ENCODE results near the gene CCDC107. TPM values are rescaled to one million over a fixed set of nuclear protein-coding genes. Genes with fewer than 3 reads are reported as not detected.

The CCDC107 gene
- total and polyA plus RNA-seq, 9 of the 15 experiments (the other 6 are each of a cell fraction or from before 2014, with no cell fraction given) = 0.35 to 11.3 (median 6.9) TPM; not detected in 1

DNA sequence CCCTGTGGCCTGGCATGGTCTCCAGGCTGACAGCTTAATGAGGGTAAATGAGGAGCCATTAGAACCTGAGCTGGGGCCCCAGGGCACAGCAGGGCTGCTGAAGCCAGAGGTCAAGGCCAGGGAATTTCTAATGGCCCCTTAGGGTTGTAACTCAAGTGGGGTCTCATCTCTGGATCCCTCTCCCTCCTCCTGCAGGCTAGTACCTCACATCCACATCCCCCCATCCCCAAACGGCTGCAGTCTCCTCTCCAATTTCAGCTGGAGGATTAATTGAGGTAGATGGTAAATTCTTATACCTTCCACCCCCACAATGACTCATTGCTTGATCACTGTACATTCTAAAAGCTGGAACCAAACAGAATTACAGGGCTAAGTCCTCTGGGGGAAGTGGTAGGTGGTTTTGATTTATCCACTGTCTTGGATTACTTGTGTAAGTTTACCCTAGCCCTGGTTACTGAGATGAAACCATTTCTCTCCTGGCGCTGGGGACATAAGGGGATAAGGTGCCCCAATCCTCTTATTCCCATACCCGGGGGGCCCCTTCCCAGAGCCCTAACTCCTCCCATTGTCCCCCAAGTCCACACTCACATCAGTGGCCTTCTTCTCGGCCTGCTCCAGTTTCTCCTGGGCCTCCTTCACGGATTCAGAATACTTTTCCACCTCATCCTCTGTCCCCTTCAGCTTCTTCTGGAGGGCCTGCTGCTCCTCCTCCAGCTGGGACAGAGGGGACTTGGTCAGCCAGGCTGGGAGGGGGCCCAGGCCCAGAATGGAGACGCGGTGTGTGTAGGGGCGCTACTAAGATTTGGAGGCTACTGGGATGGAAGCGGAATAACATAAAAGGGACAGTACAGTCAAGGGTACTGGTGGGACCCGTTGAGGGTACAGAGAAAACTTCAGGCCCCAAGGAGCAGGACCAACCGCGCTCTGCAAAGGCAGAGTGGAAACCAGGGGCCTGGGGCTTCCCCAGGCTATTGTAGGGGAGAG lies 30.8 kb downstream of the CCDC107 start:
- no peak overlapping the region for H3K4me2 ChIP-seq (ENCODE audit: insufficient read depth, low read length)
- TF ChIP-seq, protein P1, sequence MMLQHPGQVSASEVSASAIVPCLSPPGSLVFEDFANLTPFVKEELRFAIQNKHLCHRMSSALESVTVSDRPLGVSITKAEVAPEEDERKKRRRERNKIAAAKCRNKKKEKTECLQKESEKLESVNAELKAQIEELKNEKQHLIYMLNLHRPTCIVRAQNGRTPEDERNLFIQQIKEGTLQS (IDR thresholded peaks at IDR 0.05) = peak; percentile 44; the same call in 1 of the 2 replicates
- TF ChIP-seq, protein P1 (CRISPR knock-in tag; conservative IDR thresholded peaks at IDR 0.05) = no peak
- TF ChIP-seq JUND (IDR thresholded peaks at IDR 0.05; ENCODE audit: borderline replicate concordance, low read depth, low read length) (peak; percentile 40; the same call in 1 of the 2 replicates), JUND (tag; IDR thresholded peaks at IDR 0.05; ENCODE audit: borderline replicate concordance, low read depth, low read length) (no peak), FOSL1 (tag; conservative IDR thresholded peaks at IDR 0.05) (0 out of 2 replicates have a peak, but pooled peaks have one; percentile 19), SIN3B (IDR thresholded peaks at IDR 0.05; ENCODE audit: low read depth) (no peak), EGR1 (conservative IDR thresholded peaks at IDR 0.05) (peak; percentile 78)
- H3K9ac ChIP-seq (ENCODE audit: insufficient read depth in 1 of 2, low read depth in 2 of 2, low read length in 2 of 2) = peak overlapping the region in 1 of 2 experiments; percentile 26; a peak in 2 of 4 replicates
- no peak overlapping the region for H3K27ac ChIP-seq (ENCODE audit: extremely low read depth, low read depth, low read length)
- peaks cover 12 to 23% of the 10 kb centered on the region in 2 experiments; a peak in 4 of 5 replicates for H3K4me1 ChIP-seq (replicated peaks in 1 of 2; ENCODE audit: control insufficient read depth in 2 of 2, insufficient read depth in 2 of 2, low read length in 2 of 2)
- 82% methylated on average over 11 of the region's 12 CpGs for WGBS (ENCODE audit: insufficient coverage, low coverage, missing lambda C conversion rate)
- no TSS peak for BruUV-seq (replicated peaks)
- no peaks in the 10 kb centered on the region for H3K27me3 ChIP-seq (ENCODE audit: control insufficient read depth in 2 of 2, insufficient read depth in 2 of 2, low read length in 2 of 2)
- ChIA-PET CTCF (ENCODE audit: low intra/inter-chr PET ratio) (no interaction called here), POLR2A (interaction anchor here (0.6 to 1.0 kb wide), 5 partner anchors 12 to 38 kb away, joined by 3 read pairs; no protein-coding TSS in a partner anchor)
- no peaks in the 10 kb centered on the region for H4K20me1 ChIP-seq (replicated peaks; ENCODE audit: control insufficient read depth, insufficient read depth, low read length)
- H3K79me2 ChIP-seq (ENCODE audit: control insufficient read depth, insufficient read depth, low read length) = no peaks in the 10 kb centered on the region
- no peak overlapping the region for H3K4me3 ChIP-seq
- ATAC-seq = no peak
- H2AFZ ChIP-seq (ENCODE audit: low read depth, low read length) = no peak overlapping the region
- peak; percentile 44 for FAIRE-seq
- DNase-seq (ENCODE audit: extremely low read depth in 1 of 4, low spot score in 3 of 4) = no peak
- no peaks in the 10 kb centered on the region for H3K9me3 ChIP-seq (replicated peaks; ENCODE audit: control insufficient read depth, insufficient read depth, low read depth, low read length)
- intact Hi-C loops (cut with micrococcal nuclease) = no loop called here
- in situ Hi-C loops (cut with MboI) = no loop called here
- peaks cover 4% of the 10 kb centered on the region; the same call in 2 of the 3 replicates for H3K36me3 ChIP-seq (ENCODE audit: control insufficient read depth, insufficient read depth, low read length)
- no peaks in the 10 kb centered on the region for H3K9me1 ChIP-seq (ENCODE audit: control insufficient read depth, insufficient read depth, low read length)

Measured in K562 (cell line).